ENCODE measurements around the gene ATP1A1. TPM values are rescaled to one million over a fixed set of nuclear protein-coding genes. Genes with fewer than 3 reads are reported as not detected.

The ATP1A1 gene
- total and polyA plus RNA-seq, 2 donors (not counting 3 experiments of a cell fraction or from before 2014, with no cell fraction given) = 263 to 325 TPM

DNA sequence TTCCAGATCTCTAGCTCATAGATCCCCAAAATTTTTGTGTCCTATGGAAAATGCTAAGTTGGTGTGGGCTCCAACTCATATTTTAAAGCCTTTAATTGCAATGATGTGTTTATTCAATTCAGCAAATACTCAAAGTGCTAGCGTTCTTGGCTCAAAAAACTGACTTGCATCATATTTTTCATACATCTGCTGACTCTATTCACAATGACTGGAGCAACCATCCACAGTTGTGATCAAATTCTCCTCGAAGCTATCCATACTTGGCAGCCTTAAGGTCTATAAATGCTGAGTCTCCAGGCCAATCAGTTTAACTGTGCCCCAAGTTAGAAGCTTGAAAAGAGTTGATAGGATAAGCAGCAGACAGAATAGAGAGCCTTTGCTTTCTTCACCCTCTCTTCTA lies 2.9 kb upstream of the ATP1A1 start:
- CTCF ChIA-PET = interaction anchor here (2.4 kb wide), 1 partner anchor 11 kb away, joined by 14 read pairs; no protein-coding TSS in a partner anchor
- H3K9me3 ChIP-seq (replicated peaks; ENCODE audit: control insufficient read depth, insufficient read depth, low read length) = no peaks in the 10 kb centered on the region
- dilution Hi-C loops (cut with MboI; ENCODE audit: extremely low pct_ligation_motif_present, low sequenced_read_pairs) = no loop called here
- FAIRE-seq (no peak), DNase-seq (ENCODE audit: low read depth, low spot score) (no peak)
- no TSS peak for BruUV-seq (replicated peaks)
- peaks cover 18% of the 10 kb centered on the region for H3K79me2 ChIP-seq (ENCODE audit: control insufficient read depth, insufficient read depth, low read length)
- H3K4me3 ChIP-seq (replicated peaks in 1 of 3; ENCODE audit: insufficient read depth in 1 of 3, low read depth in 1 of 3, low read length in 3 of 3) = no peak overlapping the region
- TF ChIP-seq FOS (IDR thresholded peaks at IDR 0.05; ENCODE audit: borderline replicate concordance, insufficient read depth, low read length) (no peak), POLR2AphosphoS5 (IDR thresholded peaks at IDR 0.05; ENCODE audit: insufficient read depth, low read depth, low read length) (no peak), JUN (IDR thresholded peaks at IDR 0.05; ENCODE audit: borderline replicate concordance, insufficient read depth, insufficient read length, low read depth) (no peak), POLR2A (IDR thresholded peaks at IDR 0.05; ENCODE audit: low read depth, low read length) (no peak), EZH2 (IDR thresholded peaks at IDR 0.05; ENCODE audit: borderline replicate concordance, low read depth, low read length, severe bottlenecking) (no peak)
- H3K9me1 ChIP-seq (replicated peaks; ENCODE audit: control insufficient read depth, extremely low read depth, insufficient read depth, low read length) = no peaks in the 10 kb centered on the region
- no peak overlapping the region for H3K27ac ChIP-seq (ENCODE audit: insufficient read depth, low read depth, low read length)
- H3K4me2 ChIP-seq (ENCODE audit: insufficient read depth, low read length) = no peak overlapping the region
- peaks cover 12% of the 10 kb centered on the region for H3K4me1 ChIP-seq (ENCODE audit: control insufficient read depth, extremely low read depth, insufficient read depth, low read length)
- no peak overlapping the region for H2AFZ ChIP-seq (ENCODE audit: low read depth, low read length)
- H3K27me3 ChIP-seq (ENCODE audit: control insufficient read depth in 2 of 2, insufficient read depth in 2 of 2, low read length in 2 of 2) = peaks cover 12 to 28% of the 10 kb centered on the region in 2 experiments
- POLR2A ChIA-PET = no interaction called here
- no peaks in the 10 kb centered on the region for H3K36me3 ChIP-seq (ENCODE audit: control insufficient read depth in 2 of 2, extremely low read depth in 1 of 2, insufficient read depth in 2 of 2, low read length in 2 of 2)
- H3K9ac ChIP-seq (replicated peaks; ENCODE audit: extremely low read depth, insufficient read depth, low read length) = no peak overlapping the region
- intact Hi-C loops (cut with micrococcal nuclease) = loop anchor here (5.0 kb wide), 1 partner anchor 202 kb away; the partner anchor contains the start of gene CD58
- H4K20me1 ChIP-seq (replicated peaks; ENCODE audit: control insufficient read depth, extremely low read depth, insufficient read depth, low read length) = no peaks in the 10 kb centered on the region

DNA sequence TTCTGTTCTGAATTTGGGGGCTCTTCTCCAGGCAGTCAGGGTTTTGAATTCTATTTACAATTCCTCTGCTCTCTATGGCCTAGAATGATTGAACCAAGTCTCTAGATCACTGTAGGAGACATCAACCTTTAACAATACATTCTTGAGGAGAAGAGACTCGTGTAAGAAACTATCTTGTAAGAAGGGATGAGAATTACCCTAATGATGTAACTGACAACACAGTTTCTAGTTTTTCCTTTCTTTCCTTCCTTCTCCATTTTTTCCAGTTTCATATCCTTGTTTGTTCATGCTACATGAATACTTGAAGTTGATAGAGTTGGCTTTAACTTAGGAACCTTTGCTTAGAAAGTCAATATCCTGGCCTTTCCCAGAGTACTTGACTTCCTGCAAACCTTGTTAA lies 1.3 kb upstream of the ATP1A1 start:
- TF ChIP-seq FOS (IDR thresholded peaks at IDR 0.05; ENCODE audit: borderline replicate concordance, insufficient read depth, low read length) (no peak), MYC (IDR thresholded peaks at IDR 0.05; ENCODE audit: low read depth, low read length) (no peak), POLR2AphosphoS5 (IDR thresholded peaks at IDR 0.05; ENCODE audit: insufficient read depth, low read depth, low read length) (no peak), JUN (IDR thresholded peaks at IDR 0.05; ENCODE audit: borderline replicate concordance, insufficient read depth, insufficient read length, low read depth) (no peak), GATA2 (IDR thresholded peaks at IDR 0.05; ENCODE audit: insufficient read depth, insufficient read length, low read depth, low read length) (no peak), POLR2A (IDR thresholded peaks at IDR 0.05; ENCODE audit: low read depth, low read length) (no peak), EZH2 (IDR thresholded peaks at IDR 0.05; ENCODE audit: borderline replicate concordance, low read depth, low read length, severe bottlenecking) (no peak)
- TF ChIP-seq, protein P1, sequence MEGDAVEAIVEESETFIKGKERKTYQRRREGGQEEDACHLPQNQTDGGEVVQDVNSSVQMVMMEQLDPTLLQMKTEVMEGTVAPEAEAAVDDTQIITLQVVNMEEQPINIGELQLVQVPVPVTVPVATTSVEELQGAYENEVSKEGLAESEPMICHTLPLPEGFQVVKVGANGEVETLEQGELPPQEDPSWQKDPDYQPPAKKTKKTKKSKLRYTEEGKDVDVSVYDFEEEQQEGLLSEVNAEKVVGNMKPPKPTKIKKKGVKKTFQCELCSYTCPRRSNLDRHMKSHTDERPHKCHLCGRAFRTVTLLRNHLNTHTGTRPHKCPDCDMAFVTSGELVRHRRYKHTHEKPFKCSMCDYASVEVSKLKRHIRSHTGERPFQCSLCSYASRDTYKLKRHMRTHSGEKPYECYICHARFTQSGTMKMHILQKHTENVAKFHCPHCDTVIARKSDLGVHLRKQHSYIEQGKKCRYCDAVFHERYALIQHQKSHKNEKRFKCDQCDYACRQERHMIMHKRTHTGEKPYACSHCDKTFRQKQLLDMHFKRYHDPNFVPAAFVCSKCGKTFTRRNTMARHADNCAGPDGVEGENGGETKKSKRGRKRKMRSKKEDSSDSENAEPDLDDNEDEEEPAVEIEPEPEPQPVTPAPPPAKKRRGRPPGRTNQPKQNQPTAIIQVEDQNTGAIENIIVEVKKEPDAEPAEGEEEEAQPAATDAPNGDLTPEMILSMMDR (IDR thresholded peaks at IDR 0.05; ENCODE audit: extremely low read depth in 1 of 2, insufficient read depth in 1 of 2, low read depth in 1 of 2, low read length in 2 of 2) = no peak
- TF ChIP-seq, protein P2, sequence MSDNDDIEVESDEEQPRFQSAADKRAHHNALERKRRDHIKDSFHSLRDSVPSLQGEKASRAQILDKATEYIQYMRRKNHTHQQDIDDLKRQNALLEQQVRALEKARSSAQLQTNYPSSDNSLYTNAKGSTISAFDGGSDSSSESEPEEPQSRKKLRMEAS (IDR thresholded peaks at IDR 0.05; ENCODE audit: insufficient read depth, insufficient read length) = no peak
- Histone ChIP-seq H3K4me3 (replicated peaks in 1 of 3; ENCODE audit: insufficient read depth in 1 of 3, low read depth in 1 of 3, low read length in 3 of 3) (no peak overlapping the region), H3K79me2 (ENCODE audit: control insufficient read depth, insufficient read depth, low read length) (peaks cover 34% of the 10 kb centered on the region), H4K20me1 (replicated peaks; ENCODE audit: control insufficient read depth, extremely low read depth, insufficient read depth, low read length) (no peaks in the 10 kb centered on the region), H3K27ac (ENCODE audit: insufficient read depth, low read depth, low read length) (no peak overlapping the region), H3K36me3 (ENCODE audit: control insufficient read depth in 2 of 2, extremely low read depth in 1 of 2, insufficient read depth in 2 of 2, low read length in 2 of 2) (no peaks in the 10 kb centered on the region), H2AFZ (ENCODE audit: low read depth, low read length) (no peak overlapping the region), H3K4me1 (ENCODE audit: control insufficient read depth, extremely low read depth, insufficient read depth, low read length) (peaks cover 27% of the 10 kb centered on the region), H3K9me1 (replicated peaks; ENCODE audit: control insufficient read depth, extremely low read depth, insufficient read depth, low read length) (no peaks in the 10 kb centered on the region), H3K9me3 (replicated peaks; ENCODE audit: control insufficient read depth, insufficient read depth, low read length) (no peaks in the 10 kb centered on the region), H3K9ac (replicated peaks; ENCODE audit: extremely low read depth, insufficient read depth, low read length) (no peak overlapping the region), H3K27me3 (ENCODE audit: control insufficient read depth in 2 of 2, insufficient read depth in 2 of 2, low read length in 2 of 2) (peaks cover 12 to 28% of the 10 kb centered on the region in 2 experiments), H3K4me2 (ENCODE audit: insufficient read depth, low read length) (no peak overlapping the region)
- BruUV-seq (replicated peaks) = no TSS peak
- no peak for DNase-seq (ENCODE audit: low read depth, low spot score)
- no peak for FAIRE-seq
- intact Hi-C loops (cut with micrococcal nuclease) (loop anchor here (5.0 kb wide), 1 partner anchor 201 kb away; the partner anchor contains the start of gene CD58), dilution Hi-C loops (cut with MboI; ENCODE audit: extremely low pct_ligation_motif_present, low sequenced_read_pairs) (no loop called here)
- CTCF ChIA-PET = interaction anchor here (1.1 to 2.4 kb wide), 5 partner anchors 9 to 114 kb away, joined by 3 to 14 read pairs (median 5); no protein-coding TSS in a partner anchor
- POLR2A ChIA-PET = no interaction called here
